ENCODE data around the gene PLEKHJ1.
"Not testable (repeated sequence)": the region's sequence is repeated elsewhere in the genome, so short reads cannot be mapped to it uniquely, and the experiment has no call there.

PLEKHJ1 gene

GRCh38 chr19:2216361-2217225, 19.5 kb downstream of the PLEKHJ1 start:
- DNase-seq, result no peak

GRCh38 chr19:2215281-2215751, 20.8 kb downstream of the PLEKHJ1 start:
- DNase-seq, result no peak

GRCh38 chr19:2214251-2214650, 21.9 kb downstream of the PLEKHJ1 start:
- no peak for DNase-seq

GRCh38 chr19:2213799-2214198, 22.3 kb downstream of the PLEKHJ1 start:
- no peak for DNase-seq

GRCh38 chr19:2212861-2213711, 23.0 kb downstream of the PLEKHJ1 start:
- DNase-seq, result no peak

- no peak for DNase-seq
These were observed 25.0 kb downstream of the PLEKHJ1 start for GRCh38 chr19:2210987-2211740.

GRCh38 chr19:2210206-2210605, 25.9 kb downstream of the PLEKHJ1 start:
- no peak for DNase-seq

GRCh38 chr19:2209408-2209807, 26.7 kb downstream of the PLEKHJ1 start:
- DNase-seq, result no peak

GRCh38 chr19:2208975-2209374, 27.2 kb downstream of the PLEKHJ1 start:
- no peak for DNase-seq

GRCh38 chr19:2207991-2208860, 27.9 kb downstream of the PLEKHJ1 start:
- DNase-seq, result no peak

GRCh38 chr19:2207008-2207407, 29.1 kb downstream of the PLEKHJ1 start:
- no peak for DNase-seq

GRCh38 chr19:2202366-2202765, 33.8 kb downstream of the PLEKHJ1 start:
- DNase-seq, result no peak

- DNase-seq, result no peak
These were observed 34.5 kb downstream of the PLEKHJ1 start for GRCh38 chr19:2201473-2202148.

- not testable (repeated sequence) for DNase-seq
These were observed 35.4 kb downstream of the PLEKHJ1 start for GRCh38 chr19:2200624-2201294.

- DNase-seq, result no peak
These were observed 36.1 kb downstream of the PLEKHJ1 start for GRCh38 chr19:2199861-2200623.

- DNase-seq, result no peak
These were observed 36.9 kb downstream of the PLEKHJ1 start for GRCh38 chr19:2199215-2199614.

GRCh38 chr19:2198317-2198716, 37.8 kb downstream of the PLEKHJ1 start:
- no peak for DNase-seq

GRCh38 chr19:2197270-2197669, 38.9 kb downstream of the PLEKHJ1 start:
- DNase-seq, result no peak

GRCh38 chr19:2195914-2196313, 40.2 kb downstream of the PLEKHJ1 start:
- DNase-seq, result no peak

- DNase-seq, result no peak
These were observed 40.8 kb downstream of the PLEKHJ1 start for GRCh38 chr19:2195361-2195760.

Data from NCI-H774 (cell line).